Activated CD4-positive, alpha-beta T cell treated with anti-CD3 and anti-CD28 coated beads, Interleukin-2, amount 50 U/mL, for 1 hour (primary cell): Measurements from ENCODE around the gene RNU6-1.

Source experiments
- DNase-seq: peaks from one replicate; pipeline ENCODE4 v3.0.0-alpha.2; 2020

The RNU6-1 gene

GRCh38 chr15:67839929-67840748 is at the start of gene RNU6-1:
Gene RNU6-1, minus strand, starts transcription at chr15:67840045.
- peak; percentile 96 for DNase-seq

GRCh38 chr15:67887776-67888175 is 47.9 kb upstream of the RNU6-1 start:
- no peak for DNase-seq

GRCh38 chr15:67885861-67886260 is 46.0 kb upstream of the RNU6-1 start:
- no peak for DNase-seq

GRCh38 chr15:67885175-67885523 is 45.3 kb upstream of the RNU6-1 start:
- DNase-seq: no peak

GRCh38 chr15:67884514-67885174 is 44.8 kb upstream of the RNU6-1 start:
- peak; percentile 54 for DNase-seq

GRCh38 chr15:67884009-67884408 is 44.2 kb upstream of the RNU6-1 start:
- DNase-seq: no peak

- no peak for DNase-seq
Measured at GRCh38 chr15:67883234-67883773, 43.5 kb upstream of the RNU6-1 start.

GRCh38 chr15:67882487-67883233 is 42.8 kb upstream of the RNU6-1 start:
- no peak for DNase-seq

GRCh38 chr15:67880651-67881182 is 40.9 kb upstream of the RNU6-1 start:
- DNase-seq: no peak

GRCh38 chr15:67879440-67880129 is 39.7 kb upstream of the RNU6-1 start:
- no peak for DNase-seq

- DNase-seq: no peak
Measured at GRCh38 chr15:67878712-67879206, 38.9 kb upstream of the RNU6-1 start.

- no peak for DNase-seq
Measured at GRCh38 chr15:67873777-67874176, 33.9 kb upstream of the RNU6-1 start.

- DNase-seq: no peak
Measured at GRCh38 chr15:67870868-67871408, 31.1 kb upstream of the RNU6-1 start.

GRCh38 chr15:67869701-67870100 is 29.9 kb upstream of the RNU6-1 start:
- DNase-seq: no peak

GRCh38 chr15:67865766-67866165 is 25.9 kb upstream of the RNU6-1 start:
- DNase-seq: no peak

GRCh38 chr15:67865331-67865730 is 25.5 kb upstream of the RNU6-1 start:
- no peak for DNase-seq

- DNase-seq: peak; percentile 69
Measured at GRCh38 chr15:67863442-67863987, 23.7 kb upstream of the RNU6-1 start.

- no peak for DNase-seq
Measured at GRCh38 chr15:67862750-67863441, 23.1 kb upstream of the RNU6-1 start.

- no peak for DNase-seq
Measured at GRCh38 chr15:67861983-67862382, 22.1 kb upstream of the RNU6-1 start.

GRCh38 chr15:67859331-67859946 is 19.6 kb upstream of the RNU6-1 start:
- no peak for DNase-seq

GRCh38 chr15:67857220-67857619 is 17.4 kb upstream of the RNU6-1 start:
- no peak for DNase-seq
